ENCODE results near the gene CHN2.

The CHN2 gene

DNA sequence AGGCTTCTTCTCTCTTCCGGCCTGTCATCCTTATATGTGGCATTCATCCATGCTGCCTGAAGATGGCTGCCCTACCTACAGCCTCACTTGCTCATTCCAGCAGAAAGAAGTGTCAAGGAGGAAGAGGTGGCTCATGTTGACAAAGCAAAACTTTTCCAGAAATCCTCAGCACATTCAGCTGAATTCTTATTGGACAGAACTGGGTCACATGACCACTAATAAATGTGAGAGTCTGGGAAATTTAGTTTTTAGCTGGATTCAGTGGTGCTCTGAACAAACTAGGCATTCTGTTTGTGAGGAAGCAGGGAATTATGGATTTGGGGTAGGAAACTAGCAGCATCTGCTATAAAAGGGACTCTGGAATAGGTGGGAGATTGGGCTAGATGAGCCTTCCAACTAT is 58.6 kb downstream of the CHN2 start:
- H3K4me3 ChIP-seq (ENCODE audit: low read depth, low read length): no peak overlapping the region
- TF ChIP-seq, protein P1, sequence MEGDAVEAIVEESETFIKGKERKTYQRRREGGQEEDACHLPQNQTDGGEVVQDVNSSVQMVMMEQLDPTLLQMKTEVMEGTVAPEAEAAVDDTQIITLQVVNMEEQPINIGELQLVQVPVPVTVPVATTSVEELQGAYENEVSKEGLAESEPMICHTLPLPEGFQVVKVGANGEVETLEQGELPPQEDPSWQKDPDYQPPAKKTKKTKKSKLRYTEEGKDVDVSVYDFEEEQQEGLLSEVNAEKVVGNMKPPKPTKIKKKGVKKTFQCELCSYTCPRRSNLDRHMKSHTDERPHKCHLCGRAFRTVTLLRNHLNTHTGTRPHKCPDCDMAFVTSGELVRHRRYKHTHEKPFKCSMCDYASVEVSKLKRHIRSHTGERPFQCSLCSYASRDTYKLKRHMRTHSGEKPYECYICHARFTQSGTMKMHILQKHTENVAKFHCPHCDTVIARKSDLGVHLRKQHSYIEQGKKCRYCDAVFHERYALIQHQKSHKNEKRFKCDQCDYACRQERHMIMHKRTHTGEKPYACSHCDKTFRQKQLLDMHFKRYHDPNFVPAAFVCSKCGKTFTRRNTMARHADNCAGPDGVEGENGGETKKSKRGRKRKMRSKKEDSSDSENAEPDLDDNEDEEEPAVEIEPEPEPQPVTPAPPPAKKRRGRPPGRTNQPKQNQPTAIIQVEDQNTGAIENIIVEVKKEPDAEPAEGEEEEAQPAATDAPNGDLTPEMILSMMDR (IDR thresholded peaks at IDR 0.05; ENCODE audit: insufficient read depth, low read depth, low read length, missing control alignments): no peak
- DNase-seq (ENCODE audit: low read depth): no peak

DNA sequence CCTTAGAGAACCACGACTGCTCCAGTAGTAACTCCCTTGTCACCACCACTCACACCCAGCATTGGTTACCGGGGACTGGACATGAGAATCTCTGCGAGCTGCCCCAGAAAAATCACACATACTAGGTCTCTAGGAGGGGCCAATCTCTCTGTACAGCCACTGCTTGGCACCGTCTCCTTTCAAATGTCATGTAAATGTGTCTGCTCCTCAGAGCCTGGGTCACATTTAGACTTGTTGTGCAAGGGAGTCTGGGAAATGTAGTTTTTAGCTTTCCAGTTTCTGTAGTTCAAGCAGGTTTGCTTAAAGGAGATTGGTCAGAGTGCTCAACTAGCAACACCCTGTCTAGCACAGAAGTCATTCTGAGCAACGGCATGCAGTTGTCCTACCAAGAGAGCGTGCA is 60.0 kb downstream of the CHN2 start:
- peak; percentile 5 for DNase-seq (ENCODE audit: low read depth)
- no peak overlapping the region for H3K4me3 ChIP-seq (ENCODE audit: low read depth, low read length)
- TF ChIP-seq, protein P1 (IDR thresholded peaks at IDR 0.05; ENCODE audit: insufficient read depth, low read depth, low read length, missing control alignments): no peak

GRCh38 chr7:29255199-29255878 is 60.8 kb downstream of the CHN2 start:
- DNase-seq (ENCODE audit: low read depth): no peak
- TF ChIP-seq, protein P1 (IDR thresholded peaks at IDR 0.05; ENCODE audit: insufficient read depth, low read depth, low read length, missing control alignments): no peak
- H3K4me3 ChIP-seq (ENCODE audit: low read depth, low read length): no peak overlapping the region

- H3K4me3 ChIP-seq (ENCODE audit: low read depth, low read length): no peak overlapping the region
- TF ChIP-seq, protein P1 (IDR thresholded peaks at IDR 0.05; ENCODE audit: insufficient read depth, low read depth, low read length, missing control alignments): no peak
- no peak for DNase-seq (ENCODE audit: low read depth)
Measured at GRCh38 chr7:29255906-29256692, 61.5 kb downstream of the CHN2 start.

DNA sequence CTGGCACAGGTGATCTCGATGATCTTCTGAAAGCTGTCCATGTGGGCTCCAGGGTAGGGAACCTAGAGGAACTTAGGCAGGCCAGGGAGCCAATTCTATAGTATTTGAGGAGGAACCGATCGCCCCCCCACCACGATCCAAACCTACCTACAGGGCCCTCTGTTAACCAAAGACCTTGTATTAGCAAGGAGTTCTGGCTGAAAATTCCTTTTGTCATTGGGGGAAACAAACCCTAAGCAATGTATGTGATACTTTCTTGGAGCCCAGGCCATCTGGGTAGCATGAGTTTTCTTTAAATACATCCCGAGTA is 62.1 kb downstream of the CHN2 start:
- DNase-seq (ENCODE audit: low read depth): no peak
- TF ChIP-seq, protein P1 (IDR thresholded peaks at IDR 0.05; ENCODE audit: insufficient read depth, low read depth, low read length, missing control alignments): no peak
- H3K4me3 ChIP-seq (ENCODE audit: low read depth, low read length): no peak overlapping the region

DNA sequence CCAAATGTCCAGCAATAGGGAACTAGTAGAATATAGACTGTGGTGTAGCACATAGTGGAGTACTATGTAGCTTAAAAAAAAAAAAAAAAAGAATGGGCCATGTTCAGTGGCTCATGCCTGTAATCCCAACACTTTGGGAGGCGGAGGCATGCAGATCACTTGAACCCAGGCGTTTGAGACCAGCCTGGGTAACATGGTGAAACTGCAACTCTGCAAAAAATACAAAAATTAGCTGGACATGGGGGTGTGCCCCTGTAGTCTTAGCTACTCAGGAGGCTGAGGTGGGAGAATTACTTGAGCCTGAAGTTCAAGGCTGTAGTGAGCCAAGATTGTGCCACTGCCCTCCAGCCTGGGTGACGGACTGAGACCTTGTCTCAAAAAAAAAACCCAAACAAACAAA is 64.4 kb downstream of the CHN2 start:
- TF ChIP-seq, protein P1 (IDR thresholded peaks at IDR 0.05; ENCODE audit: insufficient read depth, low read depth, low read length, missing control alignments): no peak
- no peak for DNase-seq (ENCODE audit: low read depth)

More for the DNA sequence above, 64.4 kb downstream of the CHN2 start:
- no peak overlapping the region for H3K4me3 ChIP-seq (ENCODE audit: low read depth, low read length)

All from GM12865 (cell line).